WTC11 (cell line): ENCODE results near the gene CCDC172. TPM values are rescaled to one million over a fixed set of nuclear protein-coding genes. Genes with fewer than 3 reads are reported as not detected.

Source experiments
- ATAC-seq: fragments of 200-7000 bp; cut with Tn5 transposase; 2 replicates; pipeline ENCODE4 v1.10.0; 2021; ENCODE audit warnings: mild to moderate bottlenecking, moderate library complexity
- CTCF ChIA-PET: fragments of 300-600 bp; sonication (Branson Sonifier 250); formaldehyde crosslinking; loops from one replicate; lab custom pipeline; 2021; ENCODE audit warnings: antibody characterized with exemption; lab: Charles Lee
- POLR2A ChIA-PET: fragments of 350-600 bp; sonication (Branson Sonifier 250); formaldehyde crosslinking; loops from one replicate; lab custom pipeline; 2021; ENCODE audit warnings: antibody characterized with exemption; lab: Charles Lee
- DNase-seq: peaks from one replicate; pipeline ENCODE4 v3.0.0; 2021; ENCODE audit warnings: low spot score
- H3K27ac Mint-ChIP-seq: 2 replicates; pipeline ENCODE4 v1.8.0; 2021; ENCODE audit warnings: mixed read lengths
- H3K27me3 Mint-ChIP-seq: 2 replicates; pipeline ENCODE4 v1.8.0; 2021; ENCODE audit warnings: low read depth, mild to moderate bottlenecking, moderate library complexity, mixed read lengths
- H3K36me3 Mint-ChIP-seq: 2 replicates; pipeline ENCODE4 v1.8.0; 2021; ENCODE audit warnings: mixed read lengths
- H3K4me1 Mint-ChIP-seq: 2 replicates; pipeline ENCODE4 v1.8.0; 2022; ENCODE audit warnings: mixed read lengths
- H3K4me3 Mint-ChIP-seq: 2 replicates; pipeline ENCODE4 v1.8.0; 2021; ENCODE audit warnings: mild to moderate bottlenecking, moderate library complexity, mixed read lengths
- H3K9me3 Mint-ChIP-seq: 2 replicates; pipeline ENCODE4 v1.8.0; 2021; ENCODE audit warnings: mixed read lengths
- ATF2 ChIP-seq: sonication (generic); formaldehyde crosslinking; IDR thresholded peaks from 2 replicates; pipeline ENCODE4 v1.8.1; 2022; ENCODE audit warnings: low read depth, missing genetic modification reagents, borderline replicate concordance
- E2F1 ChIP-seq: sonication (generic); formaldehyde crosslinking; IDR thresholded peaks from 2 replicates; pipeline ENCODE4 v1.8.0; 2022; ENCODE audit warnings: mild to moderate bottlenecking, missing genetic modification reagents
- FOXJ3 ChIP-seq: sonication (generic); formaldehyde crosslinking; IDR thresholded peaks from 2 replicates; pipeline ENCODE4 v1.9.0; 2021; ENCODE audit warnings: missing genetic modification reagents, mild to moderate bottlenecking, borderline replicate concordance
- FOXP4 ChIP-seq: sonication (generic); formaldehyde crosslinking; IDR thresholded peaks from 2 replicates; pipeline ENCODE4 v1.8.0; 2022; ENCODE audit warnings: mild to moderate bottlenecking, missing genetic modification reagents
- GTF2I ChIP-seq: fragments of 250-450 bp; sonication (Bioruptor Pico); conservative IDR thresholded peaks from 2 replicates; pipeline ENCODE4 v1.4.0; 2021; ENCODE audit warnings: mild to moderate bottlenecking
- IRF2 ChIP-seq: sonication (generic); formaldehyde crosslinking; IDR thresholded peaks from 2 replicates; pipeline ENCODE4 v1.8.0; 2022; ENCODE audit warnings: low read depth, missing genetic modification reagents, borderline replicate concordance
- JAZF1 ChIP-seq: fragments of 250-450 bp; sonication (Bioruptor Pico); IDR thresholded peaks from 2 replicates; pipeline ENCODE4 v1.9.0; 2021; ENCODE audit warnings: moderate library complexity, mild to moderate bottlenecking, inconsistent platforms
- KAT7 ChIP-seq: sonication (generic); formaldehyde crosslinking; IDR thresholded peaks from 2 replicates; pipeline ENCODE4 v1.8.1; 2023; ENCODE audit warnings: missing genetic modification reagents, mild to moderate bottlenecking, borderline replicate concordance
- MXD4 ChIP-seq: fragments of 250-450 bp; sonication (Bioruptor Pico); IDR thresholded peaks from 2 replicates; pipeline ENCODE4 v1.8.0; 2021; ENCODE audit warnings: mild to moderate bottlenecking, moderate library complexity, borderline replicate concordance
- PREB ChIP-seq: sonication (generic); formaldehyde crosslinking; IDR thresholded peaks from 2 replicates; pipeline ENCODE4 v1.8.1; 2022; ENCODE audit warnings: mild to moderate bottlenecking, missing genetic modification reagents, moderate library complexity, borderline replicate concordance
- RORB ChIP-seq: fragments of 250-450 bp; sonication (Bioruptor Pico); IDR thresholded peaks from 2 replicates; pipeline ENCODE4 v1.9.0; 2021; ENCODE audit warnings: mild to moderate bottlenecking
- STAT6 ChIP-seq: sonication (generic); formaldehyde crosslinking; conservative IDR thresholded peaks from 2 replicates; pipeline ENCODE4 v1.8.1; 2023; ENCODE audit warnings: mild to moderate bottlenecking, low read depth, missing genetic modification reagents, moderate library complexity
- TCF7 ChIP-seq: sonication (generic); formaldehyde crosslinking; IDR thresholded peaks from 2 replicates; pipeline ENCODE4 v1.8.0; 2022; ENCODE audit warnings: mild to moderate bottlenecking, low read depth, missing genetic modification reagents, moderate library complexity
- TP53 ChIP-seq: sonication (generic); formaldehyde crosslinking; IDR thresholded peaks from 2 replicates; pipeline ENCODE4 v1.8.1; 2023; ENCODE audit warnings: mild to moderate bottlenecking, missing genetic modification reagents
- ZNF512 ChIP-seq: sonication (generic); formaldehyde crosslinking; IDR thresholded peaks from 2 replicates; pipeline ENCODE4 v1.8.1; 2022; ENCODE audit warnings: missing genetic modification reagents, borderline replicate concordance
- total RNA-seq: library from RNA; stranded (reverse); gene quantifications from 3 replicates; pipeline ENCODE4 v1.2.3, GENCODE V29; 2021

Gene CCDC172
- total RNA-seq, 1 experiment from 2014 or later: 2.0 TPM

- H3K4me3 Mint-ChIP-seq: no peak overlapping the region
- DNase-seq (no peak), ATAC-seq (no peak)
- TF ChIP-seq STAT6: no peak
- TF ChIP-seq MXD4 (CRISPR knock-in tag): no peak
- no peak overlapping the region for H3K27ac Mint-ChIP-seq
- POLR2A ChIA-PET: no interaction called here
- no peaks in the 10 kb centered on the region for H3K27me3 Mint-ChIP-seq
- peaks cover 12% of the 10 kb centered on the region for H3K9me3 Mint-ChIP-seq
- peaks cover 11% of the 10 kb centered on the region for H3K4me1 Mint-ChIP-seq
- CTCF ChIA-PET: no interaction called here
- H3K36me3 Mint-ChIP-seq: peaks cover 11% of the 10 kb centered on the region
These were observed 29.6 kb downstream of the CCDC172 start for GRCh38 chr10:116353817-116354216.

GRCh38 chr10:116355341-116355740, 31.1 kb downstream of the CCDC172 start:
- no peak overlapping the region for H3K4me3 Mint-ChIP-seq
- H3K4me1 Mint-ChIP-seq: peaks cover 7% of the 10 kb centered on the region
- H3K9me3 Mint-ChIP-seq: peaks cover 12% of the 10 kb centered on the region
- POLR2A ChIA-PET: no interaction called here
- DNase-seq: no peak
- ATAC-seq: no peak
- no peaks in the 10 kb centered on the region for H3K27me3 Mint-ChIP-seq
- TF ChIP-seq FOXP4 (CRISPR knock-in tag) (no peak), ZNF512 (CRISPR knock-in tag) (no peak), PREB (CRISPR knock-in tag) (no peak), FOXJ3 (CRISPR knock-in tag) (no peak), RORB (CRISPR knock-in tag) (no peak)
- TF ChIP-seq, all 79 proteins: peak for 0
- CTCF ChIA-PET: no interaction called here
- no peak overlapping the region for H3K27ac Mint-ChIP-seq
- peaks cover 11% of the 10 kb centered on the region for H3K36me3 Mint-ChIP-seq

- DNase-seq (no peak), ATAC-seq (no peak)
- Mint-ChIP-seq H3K4me1 (peaks cover 5% of the 10 kb centered on the region), H3K36me3 (peaks cover 6% of the 10 kb centered on the region), H3K27ac (no peak overlapping the region), H3K9me3 (peaks cover 8% of the 10 kb centered on the region), H3K27me3 (no peaks in the 10 kb centered on the region), H3K4me3 (no peak overlapping the region)
- ChIA-PET CTCF (no interaction called here), POLR2A (no interaction called here)
- TF ChIP-seq GTF2I (CRISPR knock-in tag): no peak
- TF ChIP-seq ATF2 (CRISPR knock-in tag): no peak
- no peak for TF ChIP-seq IRF2
- TF ChIP-seq E2F1 (CRISPR knock-in tag): no peak
- TF ChIP-seq JAZF1 (CRISPR knock-in tag): no peak
- TF ChIP-seq KAT7 (CRISPR knock-in tag): no peak
- no peak for TF ChIP-seq TP53 (CRISPR knock-in tag)
- no peak for TF ChIP-seq TCF7 (CRISPR knock-in tag)
- no peak for TF ChIP-seq ZNF512 (CRISPR knock-in tag)
These were observed 32.6 kb downstream of the CCDC172 start for GRCh38 chr10:116356833-116357232.
